Activated CD8-positive, alpha-beta memory T cell treated with anti-CD3 and anti-CD28 coated beads, Interleukin-2, amount 50 U/mL, for 48 hours (primary cell): ENCODE data around the gene PITPNM3.

Experiments
- DNase-seq: peaks from one replicate; pipeline ENCODE4 v3.0.0-alpha.2; 2020

PITPNM3 gene

DNA sequence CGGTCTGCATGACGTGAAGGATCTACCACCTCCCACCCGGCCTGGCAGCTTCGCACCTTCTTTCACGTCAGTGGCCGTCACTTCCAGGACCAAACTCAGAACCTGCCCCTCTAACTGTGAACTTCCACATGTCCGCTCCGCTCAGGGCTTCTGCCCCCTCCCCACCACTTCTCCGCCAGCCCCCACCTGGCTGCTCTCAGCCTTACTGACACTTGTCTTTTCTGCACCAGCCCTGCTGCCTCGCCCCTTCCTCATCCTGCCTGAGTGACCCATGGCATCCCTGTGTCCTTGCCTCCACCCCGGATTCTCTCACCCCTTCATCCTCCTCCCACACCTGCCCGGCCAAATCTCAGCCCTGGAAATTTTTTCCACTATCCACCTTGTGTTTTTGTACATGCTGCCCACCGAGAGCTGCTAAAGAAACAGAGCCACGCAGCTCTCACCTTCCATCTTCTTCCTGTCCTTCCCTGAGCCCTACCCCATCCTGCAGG, 97.8 kb downstream of the PITPNM3 start:
- DNase-seq: no peak

DNA sequence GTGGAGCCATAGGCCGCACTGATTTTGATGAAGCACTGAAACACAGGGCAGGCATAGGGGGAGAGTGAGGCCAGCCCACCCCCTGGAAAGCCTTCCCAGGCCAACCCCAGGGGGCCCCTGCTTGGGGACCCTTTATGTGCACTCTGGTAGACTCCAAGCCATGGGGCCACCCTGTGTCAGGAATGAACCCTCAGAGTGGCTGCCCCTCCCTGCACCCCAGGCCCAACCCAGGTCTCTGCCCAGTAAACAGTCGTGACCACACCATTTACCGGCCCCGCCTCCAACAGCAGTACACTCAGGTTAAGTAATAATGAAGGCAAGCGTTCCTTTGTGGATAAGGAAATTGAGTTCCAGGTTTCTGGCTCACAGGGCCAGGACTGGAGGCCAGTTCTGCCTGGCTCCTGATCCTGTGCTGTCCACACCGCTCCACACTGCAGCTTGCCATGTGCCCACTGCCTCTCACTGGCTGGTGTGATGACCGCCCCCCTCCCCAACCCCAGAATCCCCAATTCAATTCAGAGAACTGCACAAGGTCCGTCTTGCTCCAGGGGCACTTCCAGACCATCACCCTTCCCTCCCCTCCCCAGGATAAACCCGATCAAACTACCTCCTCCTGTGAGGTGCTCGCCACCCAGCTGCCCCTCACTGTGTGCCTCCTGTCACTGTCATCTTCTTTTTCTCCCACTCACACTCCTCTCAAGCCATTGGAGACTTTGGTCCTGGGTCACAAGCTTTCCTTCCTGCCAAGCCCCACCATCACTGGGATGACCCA, 98.5 kb downstream of the PITPNM3 start:
- no peak for DNase-seq

DNA sequence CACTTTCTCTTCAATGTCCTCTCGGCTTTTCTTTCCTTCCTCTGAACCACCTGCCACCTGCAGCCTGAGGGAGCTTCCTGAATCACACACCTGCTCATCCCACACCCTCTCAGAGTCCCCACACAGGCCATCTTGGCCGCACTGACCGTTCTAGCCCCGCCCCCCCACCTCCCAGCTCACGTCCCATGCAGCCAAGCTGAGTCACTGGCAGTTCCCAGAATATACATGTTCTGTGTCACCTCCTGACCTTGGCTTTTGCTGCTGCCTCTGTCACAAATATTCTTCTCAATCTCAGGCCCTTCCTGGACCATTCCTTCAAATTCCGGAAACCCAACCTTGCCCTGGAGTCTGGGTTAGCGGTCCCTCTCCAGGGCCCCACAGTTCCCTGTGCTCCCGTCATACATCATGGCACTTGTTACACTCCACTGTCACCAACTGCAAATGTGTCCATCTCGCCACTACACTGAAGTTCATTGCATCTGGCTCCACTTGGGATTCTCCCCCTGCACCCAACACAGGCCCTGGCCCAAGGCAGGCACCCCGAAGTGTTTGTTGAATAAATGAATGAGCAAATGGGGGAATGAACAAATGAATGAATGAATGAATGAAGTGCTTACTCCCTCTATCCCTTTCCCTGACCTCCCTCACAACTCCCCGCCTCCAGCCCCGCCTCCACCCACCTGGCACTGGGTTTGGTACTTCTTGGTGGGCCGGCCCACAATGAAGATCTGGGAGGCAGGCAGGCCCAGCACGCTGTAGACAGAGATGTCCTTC, 99.3 kb downstream of the PITPNM3 start:
- no peak for DNase-seq

DNA sequence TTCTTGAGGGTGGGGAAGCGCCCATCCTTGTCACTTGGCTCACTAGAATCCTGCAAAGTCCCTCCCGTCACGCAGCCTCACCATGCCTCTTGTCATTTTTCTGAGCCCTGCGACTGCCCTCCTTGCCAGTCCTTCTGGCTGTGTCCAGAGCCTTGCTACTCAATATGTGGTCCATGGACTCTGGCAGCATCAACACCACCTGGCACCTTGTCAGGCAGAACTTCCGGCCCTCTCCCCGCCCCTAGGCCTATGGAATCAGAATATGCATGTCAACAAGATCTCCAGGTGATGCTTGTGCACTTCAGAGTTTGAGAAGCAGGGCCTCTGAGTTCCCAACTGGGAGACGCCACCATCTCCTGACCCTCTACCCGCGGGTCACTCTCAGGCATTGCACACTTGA, 100.0 kb downstream of the PITPNM3 start:
- DNase-seq: no peak

DNA sequence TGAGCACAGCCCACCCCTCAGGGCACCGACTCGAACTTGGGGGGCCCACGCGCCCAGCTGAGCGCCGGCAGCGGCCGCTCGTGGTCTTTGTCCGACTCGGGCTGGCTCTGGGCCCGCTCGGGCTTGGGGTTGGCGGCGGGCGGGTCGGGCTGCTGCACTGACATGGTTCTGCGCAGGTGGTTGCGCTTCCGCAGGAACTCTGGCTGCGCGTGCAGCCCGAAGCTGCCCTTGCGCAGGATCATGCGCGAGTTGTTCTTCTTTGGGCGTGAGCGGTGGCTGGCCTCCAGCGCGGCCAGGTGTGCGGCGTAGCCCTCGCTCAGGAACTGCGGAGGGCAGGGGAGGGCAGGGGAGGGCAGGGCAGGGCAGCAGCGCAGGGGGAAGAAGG, 101.0 kb downstream of the PITPNM3 start:
- DNase-seq: no peak

DNA sequence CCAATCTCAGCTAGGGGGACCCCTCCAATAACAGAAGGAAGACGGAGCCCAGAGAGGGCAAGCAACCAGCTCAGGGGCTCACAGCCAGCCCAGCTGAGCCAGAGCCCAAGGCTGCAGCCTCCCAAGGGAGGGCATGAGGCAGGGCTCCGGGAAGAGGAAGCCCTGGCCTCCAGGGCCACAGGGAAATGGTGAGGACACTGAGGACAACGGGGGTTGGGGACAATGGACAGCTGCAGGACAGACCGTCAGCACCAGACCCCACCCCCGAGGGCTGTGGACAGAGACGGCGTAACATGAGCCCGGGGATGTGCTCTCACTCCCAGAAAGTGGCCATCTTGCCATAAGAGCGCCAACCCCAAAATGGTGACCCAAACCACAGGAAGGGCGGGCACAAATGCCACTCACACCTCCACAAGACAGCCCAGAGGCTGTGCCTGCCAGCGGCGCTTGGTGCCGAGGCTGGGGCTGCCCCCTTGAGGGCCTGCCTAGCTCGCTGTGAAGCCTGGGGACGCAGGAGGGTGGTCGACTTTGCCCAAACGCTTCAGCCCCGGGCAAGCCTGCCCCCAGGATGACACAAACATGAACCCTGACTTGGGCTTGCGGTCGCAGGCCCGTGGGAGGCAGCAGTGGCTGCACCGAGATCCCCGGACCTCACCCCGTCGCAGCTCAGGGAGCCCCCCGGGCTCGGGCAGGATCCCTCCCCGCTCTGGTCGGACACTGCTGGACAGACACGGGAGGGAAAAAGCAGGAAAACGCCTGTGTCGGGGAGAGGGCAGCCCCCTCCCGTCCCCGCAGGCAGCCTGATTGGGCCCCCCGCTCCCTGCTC, 101.6 kb downstream of the PITPNM3 start:
- no peak for DNase-seq

DNA sequence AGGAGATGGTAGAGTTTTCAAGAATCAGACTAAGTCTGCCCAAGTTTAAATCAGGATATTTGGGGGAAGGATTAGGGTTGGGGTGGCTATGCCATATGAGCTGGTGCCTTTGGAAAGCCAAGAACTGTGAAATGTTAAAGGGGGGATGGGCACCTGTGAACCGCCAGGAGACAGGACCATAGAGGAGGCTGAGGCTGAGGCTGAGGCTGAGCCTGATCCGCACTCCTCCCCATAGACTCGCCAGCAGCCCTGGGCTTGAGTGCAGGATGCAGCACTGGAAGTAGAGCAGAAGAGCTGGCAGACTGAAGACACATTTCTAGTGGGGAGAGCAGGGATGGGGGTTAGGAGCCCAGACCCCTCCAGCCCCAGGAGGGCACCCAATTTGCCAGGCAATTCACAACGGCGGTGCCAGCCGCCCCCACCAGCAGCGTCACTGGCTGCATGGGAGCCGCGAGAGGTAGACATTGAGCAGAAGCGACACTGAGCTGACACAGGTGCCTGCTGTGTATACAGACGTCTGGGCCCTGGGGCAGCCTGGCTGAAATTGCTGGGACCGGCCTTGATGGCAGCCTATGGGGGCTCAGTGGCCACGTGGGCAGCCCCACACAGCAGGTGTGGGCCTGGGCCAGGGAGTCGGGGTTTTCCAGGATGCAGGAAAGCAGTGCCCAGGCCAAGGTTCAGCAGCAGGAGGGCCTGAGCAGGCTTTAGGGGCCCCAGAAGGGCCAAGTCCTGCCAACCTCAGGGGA, 102.9 kb downstream of the PITPNM3 start:
- DNase-seq: no peak

- DNase-seq: no peak
Measured at GRCh38 chr17:6452471-6453266, 103.7 kb downstream of the PITPNM3 start.

GRCh38 chr17:6450926-6451832, 105.2 kb downstream of the PITPNM3 start:
- DNase-seq: no peak

DNA sequence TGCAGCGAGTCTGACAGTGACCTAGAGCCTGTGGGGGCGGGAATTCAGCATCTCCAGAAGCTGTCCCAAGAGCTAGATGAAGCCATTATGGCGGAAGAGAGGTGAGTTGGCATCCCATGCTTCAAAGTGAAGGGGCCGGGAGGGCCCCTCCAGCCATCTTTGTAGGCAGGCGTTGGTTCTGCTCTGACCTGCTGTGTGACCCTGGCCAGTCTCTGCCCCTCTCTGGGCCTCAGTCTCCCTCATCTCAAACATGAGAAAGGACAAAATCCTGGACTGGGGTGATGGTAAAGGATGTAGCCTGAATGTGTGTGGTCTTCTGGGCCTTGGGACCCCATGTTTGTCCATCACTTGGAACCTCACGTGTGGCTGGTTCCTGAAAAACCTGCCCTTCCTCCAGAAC, 107.0 kb downstream of the PITPNM3 start:
- no peak for DNase-seq

- no peak for DNase-seq
Measured at GRCh38 chr17:6448473-6448872, 107.9 kb downstream of the PITPNM3 start.

- DNase-seq: no peak
Measured at GRCh38 chr17:6446516-6447100, 109.7 kb downstream of the PITPNM3 start.

DNA sequence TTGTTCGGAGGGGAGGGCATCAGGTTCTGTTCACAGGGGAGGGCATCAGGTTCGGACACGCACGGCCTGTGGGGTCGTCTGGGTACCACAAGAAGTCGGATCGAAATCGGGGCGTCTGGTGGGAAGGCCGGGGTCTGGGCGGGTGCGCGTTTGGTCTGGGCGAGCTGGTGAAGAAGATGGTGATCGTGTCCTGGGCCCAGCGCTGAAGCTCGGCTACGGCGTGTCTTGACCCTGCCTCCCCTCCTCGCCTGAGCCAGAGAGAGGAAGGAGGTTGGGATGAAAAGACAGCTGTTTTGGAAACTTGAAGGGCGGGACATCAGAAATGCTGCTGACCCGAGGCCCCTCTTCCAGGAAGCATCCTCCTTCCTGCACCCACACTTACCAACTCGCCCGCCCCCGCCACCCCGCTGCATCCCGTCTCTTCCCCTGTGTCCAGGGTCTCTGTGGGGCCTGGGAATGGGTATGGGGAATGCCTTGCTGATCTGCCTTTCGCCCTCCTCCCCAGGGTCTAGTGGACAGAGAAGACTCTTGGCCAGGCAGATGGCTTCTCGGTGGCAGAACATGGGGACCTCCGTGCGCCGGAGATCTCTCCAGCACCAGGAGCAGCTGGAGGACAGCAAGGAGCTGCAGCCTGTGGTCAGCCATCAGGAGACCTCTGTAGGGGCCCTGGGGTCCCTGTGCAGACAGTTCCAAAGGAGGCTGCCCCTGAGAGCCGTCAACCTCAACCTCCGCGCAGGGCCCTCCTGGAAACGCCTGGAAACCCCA, 111.6 kb downstream of the PITPNM3 start:
- no peak for DNase-seq

GRCh38 chr17:6443692-6444570, 112.4 kb downstream of the PITPNM3 start, which contains the start of gene PIMREG:
Gene PIMREG, plus strand, starts transcription at chr17:6444455. Its CDS starts 656 bp downstream, at chr17:6445111.
- DNase-seq: peak; percentile 96

DNA sequence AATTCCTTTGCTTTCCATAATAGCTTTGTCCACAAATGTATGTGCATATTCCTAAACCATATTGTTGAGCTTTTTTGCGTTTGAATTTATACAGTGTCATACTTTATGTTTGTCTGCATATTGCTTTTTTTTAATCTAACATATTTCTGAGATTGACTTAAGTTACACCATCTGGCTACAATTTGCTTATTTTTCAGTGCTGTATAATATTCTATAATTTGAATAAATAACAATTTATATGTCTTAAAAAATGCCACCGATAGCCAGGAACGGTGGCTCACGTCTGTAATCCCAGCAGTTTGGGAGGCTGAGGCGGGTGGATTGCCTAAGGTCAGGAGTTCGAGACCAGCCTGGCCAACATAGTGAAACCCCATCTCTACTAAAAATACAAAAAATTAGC, 113.6 kb downstream of the PITPNM3 start:
- DNase-seq: no peak

- no peak for DNase-seq
Measured at GRCh38 chr17:6439951-6440350, 116.4 kb downstream of the PITPNM3 start.

GRCh38 chr17:6437956-6438355, 118.4 kb downstream of the PITPNM3 start:
- DNase-seq: no peak

DNA sequence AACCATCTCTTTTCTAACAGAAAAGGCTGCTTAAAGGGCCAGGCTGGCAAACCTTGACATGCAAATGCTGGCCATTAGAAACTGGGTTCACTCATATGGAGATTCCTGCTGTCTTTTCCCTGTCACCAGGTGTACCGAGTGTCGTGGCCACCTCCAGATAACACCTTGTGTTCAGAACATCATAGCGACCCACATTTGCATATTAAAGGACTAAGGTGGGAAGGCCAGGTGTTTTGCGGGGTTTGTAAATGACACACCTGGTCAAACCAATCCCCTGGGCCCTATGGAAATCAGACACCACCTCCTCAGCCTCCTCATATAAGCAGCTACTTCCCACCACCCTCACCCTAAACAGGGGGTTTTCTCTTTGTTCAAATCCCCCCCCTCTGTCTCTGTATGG, 118.9 kb downstream of the PITPNM3 start:
- no peak for DNase-seq
